NCI-H345 treated with DMSO at 0.1 percent for 48 hours (cell line): ENCODE results near the gene OR9G4.
A peak's percentile ranks its signal among the peaks of the same experiment; 100 is the strongest.

Experiments
- DNase-seq: peaks from one replicate; lab custom pipeline; 2025; ENCODE audit not compliant: unreplicated experiment; lab: John Stamatoyannopoulos, UW

Gene OR9G4

GRCh38 chr11:56748597-56748996, at the start of gene OR9G4:
Gene OR9G4 (minus strand): TSS chr11:56748697. CDS start chr11:56743766, 4,931 bp downstream.
- no peak for DNase-seq

- DNase-seq: peak; percentile 37
Observed at GRCh38 chr11:56783448-56784041, 35.0 kb upstream of the OR9G4 start.

- no peak for DNase-seq
Observed at GRCh38 chr11:56782167-56782847, 33.8 kb upstream of the OR9G4 start.

- no peak for DNase-seq
Observed at GRCh38 chr11:56776809-56777208, 28.3 kb upstream of the OR9G4 start.

- no peak for DNase-seq
Observed at GRCh38 chr11:56764976-56765375, 16.5 kb upstream of the OR9G4 start.

DNA sequence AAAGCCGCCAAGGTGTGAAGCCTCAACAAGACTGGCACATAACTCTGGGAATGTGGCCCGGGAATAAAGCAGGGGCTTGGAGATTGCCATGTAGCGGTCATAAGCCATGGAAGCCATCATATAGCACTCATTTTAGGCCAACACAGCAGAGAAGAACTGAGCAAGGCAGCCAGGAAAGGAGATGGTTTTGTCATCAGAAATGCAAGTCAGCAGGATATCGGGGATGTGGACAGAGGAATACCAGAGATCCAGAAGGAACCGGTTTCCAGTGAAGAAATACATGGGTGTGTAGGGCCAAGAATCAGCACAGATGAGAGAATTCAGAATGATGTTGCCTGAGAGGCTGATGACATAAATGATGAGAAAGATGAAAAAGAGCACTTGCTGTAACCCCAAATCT, 3.0 kb upstream of the OR9G4 start:
- no peak for DNase-seq

DNA sequence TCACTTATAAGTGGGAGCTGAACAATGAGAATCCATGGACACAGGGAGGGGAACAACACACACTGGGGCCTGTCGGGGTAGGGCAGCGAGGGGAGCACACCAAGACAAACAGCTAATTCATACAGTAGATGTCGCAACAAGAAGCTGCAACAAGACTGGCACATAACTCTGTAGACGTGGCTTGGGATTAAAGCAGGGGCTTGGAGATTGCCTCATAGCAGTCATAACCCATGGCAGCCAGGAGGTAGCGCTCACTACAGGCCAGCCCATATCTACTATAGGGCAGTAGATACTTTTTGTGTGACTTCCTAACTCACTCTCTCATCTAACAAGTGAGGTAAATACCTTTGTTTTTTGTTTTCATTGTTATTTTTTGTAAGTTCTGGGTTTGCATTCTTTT, 1.7 kb upstream of the OR9G4 start:
- no peak for DNase-seq

DNA sequence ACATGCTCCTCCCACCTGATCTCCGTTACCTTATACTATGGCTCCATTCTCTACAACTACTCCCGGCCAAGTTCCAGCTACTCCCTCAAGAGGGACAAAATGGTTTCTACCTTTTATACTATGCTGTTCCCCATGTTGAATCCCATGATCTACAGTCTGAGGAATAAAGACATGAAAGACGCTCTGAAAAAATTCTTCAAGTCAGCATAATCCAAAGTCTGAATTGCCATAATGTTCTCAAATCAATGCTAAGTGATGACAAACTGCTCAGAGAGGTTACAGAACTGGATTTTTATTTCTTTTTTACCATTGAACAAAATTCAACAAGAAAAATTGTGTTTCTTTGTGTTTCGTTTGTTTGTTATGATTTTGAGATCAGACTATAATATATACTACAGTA, 7.6 kb downstream of the OR9G4 start:
- DNase-seq: no peak

- DNase-seq: no peak
Observed at GRCh38 chr11:56740107-56740506, 8.4 kb downstream of the OR9G4 start.

DNA sequence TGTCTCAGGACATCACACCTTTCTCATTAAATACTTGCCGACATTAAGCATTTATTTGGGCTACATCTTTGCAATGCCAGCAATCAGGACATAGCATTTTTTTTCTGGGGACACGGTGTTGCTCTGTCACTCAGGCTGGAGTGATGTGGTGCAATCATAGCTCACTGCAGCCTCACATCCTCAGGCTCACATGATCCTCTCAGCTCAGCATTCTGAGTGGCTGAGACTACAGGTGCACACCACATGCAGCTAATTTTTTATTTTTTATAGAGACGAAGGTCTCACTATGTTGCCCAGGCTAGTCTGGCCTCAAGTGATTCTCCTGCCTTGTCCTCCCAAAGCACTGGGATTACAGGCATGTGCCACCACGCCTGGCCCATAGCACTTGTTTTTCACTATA, 28.0 kb downstream of the OR9G4 start:
- no peak for DNase-seq

- no peak for DNase-seq
Observed at GRCh38 chr11:56716379-56716854, 32.1 kb downstream of the OR9G4 start.

DNA sequence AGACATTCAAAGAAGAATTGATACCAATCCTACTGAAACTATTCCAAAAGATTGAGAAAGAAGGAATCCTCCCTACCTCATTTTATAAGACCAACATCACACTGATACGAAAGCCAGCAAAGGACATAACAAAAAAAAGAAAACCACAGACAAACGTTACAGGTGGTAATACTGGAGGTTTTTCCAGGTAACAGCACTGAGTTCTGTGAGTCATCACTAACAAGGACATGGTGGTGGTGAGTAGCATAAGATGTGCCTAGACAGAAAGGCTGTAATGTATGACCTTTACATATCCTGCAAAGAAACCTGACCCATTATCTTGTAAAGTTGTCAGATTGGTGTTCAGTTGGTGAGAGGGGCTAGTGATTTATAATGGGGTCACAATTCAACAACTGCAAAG, 34.3 kb downstream of the OR9G4 start:
- no peak for DNase-seq

GRCh38 chr11:56706486-56706885, 42.0 kb downstream of the OR9G4 start:
- DNase-seq: no peak

DNA sequence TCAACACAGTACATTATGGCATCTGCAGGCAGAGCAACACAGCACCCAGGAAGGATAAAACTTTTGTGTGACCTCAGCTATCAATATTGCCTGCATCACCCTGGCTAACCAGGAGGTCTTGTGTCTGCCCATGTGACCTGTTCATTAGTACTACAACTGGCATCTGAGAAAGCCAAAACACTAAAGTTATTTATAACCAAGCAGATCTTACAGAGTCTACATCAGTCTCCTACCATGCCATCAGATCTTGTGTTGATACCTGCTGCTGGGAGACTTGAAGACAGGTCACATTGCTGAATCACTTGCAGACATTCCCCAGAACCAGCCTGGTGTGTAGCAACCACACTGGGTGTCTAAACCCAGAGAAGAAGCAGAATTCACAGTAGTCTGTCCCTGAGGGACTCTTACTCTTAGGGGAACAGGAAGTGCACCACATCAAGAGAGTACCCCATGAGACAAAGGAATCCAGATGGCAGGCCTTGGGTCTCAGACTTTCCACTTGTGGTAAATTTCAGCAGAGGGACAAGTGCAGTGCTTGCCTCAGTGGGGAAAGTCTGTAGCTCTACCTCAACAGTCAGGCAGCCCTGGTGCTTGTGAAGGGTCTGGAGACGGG, 42.6 kb downstream of the OR9G4 start:
- no peak for DNase-seq

DNA sequence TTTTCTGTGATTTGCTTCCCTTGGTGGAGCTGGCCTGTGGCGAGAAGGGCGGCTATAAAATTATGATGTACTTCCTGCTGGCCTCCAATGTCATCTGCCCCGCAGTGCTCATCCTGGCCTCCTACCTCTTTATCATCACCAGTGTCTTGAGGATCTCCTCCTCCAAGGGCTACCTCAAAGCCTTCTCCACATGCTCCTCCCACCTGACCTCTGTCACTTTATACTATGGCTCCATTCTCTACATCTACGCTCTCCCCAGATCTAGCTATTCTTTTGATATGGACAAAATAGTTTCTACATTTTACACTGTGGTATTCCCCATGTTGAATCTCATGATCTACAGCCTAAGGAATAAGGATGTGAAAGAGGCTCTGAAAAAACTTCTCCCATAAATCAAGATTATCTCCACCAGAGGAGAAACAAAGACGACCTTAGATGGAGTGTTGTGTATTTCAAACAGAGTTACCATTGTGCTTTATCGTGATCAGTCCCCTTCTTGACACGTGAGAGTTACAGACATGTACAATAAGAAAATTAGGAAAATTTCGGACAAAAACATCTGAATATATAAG, 47.5 kb downstream of the OR9G4 start:
- no peak for DNase-seq

- no peak for DNase-seq
Observed at GRCh38 chr11:56700242-56700913, 48.1 kb downstream of the OR9G4 start.

GRCh38 chr11:56698795-56699194, 49.7 kb downstream of the OR9G4 start, which contains the start of gene OR9G1:
Gene OR9G1 (plus strand): TSS chr11:56699095. CDS start chr11:56700388, 1,293 bp downstream.
- no peak for DNase-seq

- no peak for DNase-seq
Observed at GRCh38 chr11:56693428-56693827, 55.1 kb downstream of the OR9G4 start.
